ENCODE results near the gene ARMC5.
"Not testable (repeated sequence)": the region's sequence is repeated elsewhere in the genome, so short reads cannot be mapped to it uniquely, and the experiment has no call there.

Gene ARMC5

GRCh38 chr16:31499928-31500327 lies 40.6 kb downstream of the ARMC5 start:
- DNase-seq (ENCODE audit: low spot score) = no peak

- DNase-seq (ENCODE audit: low spot score) = no peak
These were observed 42.1 kb downstream of the ARMC5 start for GRCh38 chr16:31501226-31501965.

GRCh38 chr16:31501966-31502348 lies 42.7 kb downstream of the ARMC5 start:
- no peak for DNase-seq (ENCODE audit: low spot score)

- no peak for DNase-seq (ENCODE audit: low spot score)
These were observed 43.7 kb downstream of the ARMC5 start for GRCh38 chr16:31502981-31503380.

GRCh38 chr16:31503555-31503954 lies 44.3 kb downstream of the ARMC5 start:
- DNase-seq (ENCODE audit: low spot score) = not testable (repeated sequence)

GRCh38 chr16:31504159-31504558 lies 44.9 kb downstream of the ARMC5 start:
- DNase-seq (ENCODE audit: low spot score) = no peak

- no peak for DNase-seq (ENCODE audit: low spot score)
These were observed 46.2 kb downstream of the ARMC5 start for GRCh38 chr16:31505483-31505882.

- no peak for DNase-seq (ENCODE audit: low spot score)
These were observed 48.3 kb downstream of the ARMC5 start for GRCh38 chr16:31507617-31507928.

- peak; percentile 85 for DNase-seq (ENCODE audit: low spot score)
These were observed 48.8 kb downstream of the ARMC5 start, which contains the start of gene RUSF1 for GRCh38 chr16:31507929-31508705. Gene RUSF1, minus strand, starts transcription at chr16:31508391. Its CDS starts 18 bp downstream, at chr16:31508373.

- peak; percentile 17 for DNase-seq (ENCODE audit: low spot score)
These were observed 49.5 kb downstream of the ARMC5 start for GRCh38 chr16:31508706-31509195.

- no peak for DNase-seq (ENCODE audit: low spot score)
These were observed 53.8 kb downstream of the ARMC5 start for GRCh38 chr16:31513126-31513525.

- no peak for DNase-seq (ENCODE audit: low spot score)
These were observed 54.6 kb downstream of the ARMC5 start for GRCh38 chr16:31513884-31514283.
